Stimulated activated naive CD8-positive, alpha-beta T cell treated with anti-CD3 and anti-CD28 coated beads, Interleukin-15, amount 100 ng/mL, for 72 hours (primary cell): ENCODE data around the gene BPIFA3.

Experiments used
- ATAC-seq: fragments of 150-1000 bp; cut with Tn5 transposase; 2 replicates; pipeline ENCODE4 v1.10.0; 2021; ENCODE audit warnings: mild to moderate bottlenecking, moderate library complexity
- DNase-seq, 2 donors: peaks; one replicate each; pipeline ENCODE4 v3.0.0; 2021 to 2022
- H3K27ac Mint-ChIP-seq, 2 donors: one replicate each; pipeline ENCODE4 v1.8.0; 2022; ENCODE audit warnings: mild to moderate bottlenecking in 2 of 2, mixed read lengths in 2 of 2, moderate library complexity in 2 of 2
- H3K27me3 Mint-ChIP-seq: one replicate; pipeline ENCODE4 v1.8.0; 2022; ENCODE audit warnings: mixed read lengths
- H3K4me1 Mint-ChIP-seq: one replicate; pipeline ENCODE4 v1.8.0; 2022; ENCODE audit warnings: mild to moderate bottlenecking, mixed read lengths
- H3K4me3 Mint-ChIP-seq, 2 donors: one replicate each; pipeline ENCODE4 v1.8.0; 2022; ENCODE audit warnings: mild to moderate bottlenecking in 2 of 2, mixed read lengths in 2 of 2, moderate library complexity in 1 of 2
- H3K9me3 Mint-ChIP-seq, 2 donors: one replicate each; pipeline ENCODE4 v1.8.0; 2022; ENCODE audit warnings: mixed read lengths in 2 of 2

Gene BPIFA3

GRCh38 chr20:33192912-33193501 is 24.1 kb upstream of the BPIFA3 start:
- DNase-seq (no peak), ATAC-seq (no peak)
- no peaks in the 10 kb centered on the region for H3K9me3 Mint-ChIP-seq
- H3K27me3 Mint-ChIP-seq = peaks cover under 1% of the 10 kb centered on the region
- no peak overlapping the region for H3K4me3 Mint-ChIP-seq
- H3K27ac Mint-ChIP-seq = no peak overlapping the region
- H3K4me1 Mint-ChIP-seq = no peaks in the 10 kb centered on the region

- Mint-ChIP-seq H3K4me1 (no peaks in the 10 kb centered on the region), H3K27me3 (peaks cover 16% of the 10 kb centered on the region), H3K9me3 (no peaks in the 10 kb centered on the region), H3K4me3 (no peak overlapping the region), H3K27ac (no peak overlapping the region)
- DNase-seq (no peak), ATAC-seq (no peak)
Measured at GRCh38 chr20:33199026-33199425, 18.1 kb upstream of the BPIFA3 start.

- Mint-ChIP-seq H3K4me1 (no peaks in the 10 kb centered on the region), H3K27ac (no peak overlapping the region), H3K9me3 (no peaks in the 10 kb centered on the region)
Measured at GRCh38 chr20:33202451-33202850, 14.7 kb upstream of the BPIFA3 start.

GRCh38 chr20:33203444-33203843 is 13.7 kb upstream of the BPIFA3 start:
- Mint-ChIP-seq H3K27ac (no peak overlapping the region), H3K9me3 (no peaks in the 10 kb centered on the region), H3K27me3 (peaks cover 34% of the 10 kb centered on the region), H3K4me1 (no peaks in the 10 kb centered on the region), H3K4me3 (no peak overlapping the region)
- no peak for ATAC-seq
- DNase-seq = no peak

More at GRCh38 chr20:33202451-33202850, 14.7 kb upstream of the BPIFA3 start:
- H3K27me3 Mint-ChIP-seq = peaks cover 30% of the 10 kb centered on the region
- DNase-seq = no peak
- no peak for ATAC-seq
- H3K4me3 Mint-ChIP-seq = no peak overlapping the region

GRCh38 chr20:33209789-33210188 is 7.4 kb upstream of the BPIFA3 start:
- H3K27me3 Mint-ChIP-seq = peaks cover 74% of the 10 kb centered on the region
- H3K4me3 Mint-ChIP-seq = no peak overlapping the region
- H3K9me3 Mint-ChIP-seq = no peaks in the 10 kb centered on the region
- DNase-seq = peak; percentile 16 to 30
- no peak for ATAC-seq
- no peak overlapping the region for H3K27ac Mint-ChIP-seq
- H3K4me1 Mint-ChIP-seq = peaks cover 6% of the 10 kb centered on the region

- peaks cover 6% of the 10 kb centered on the region for H3K4me1 Mint-ChIP-seq
- H3K9me3 Mint-ChIP-seq = no peaks in the 10 kb centered on the region
- peaks cover 77% of the 10 kb centered on the region for H3K27me3 Mint-ChIP-seq
Measured at GRCh38 chr20:33210371-33210770, 6.8 kb upstream of the BPIFA3 start.

GRCh38 chr20:33211817-33212424 is 5.2 kb upstream of the BPIFA3 start:
- DNase-seq (peak; percentile 5 to 35), ATAC-seq (peak; percentile 72)
- H3K9me3 Mint-ChIP-seq = no peaks in the 10 kb centered on the region
- H3K27me3 Mint-ChIP-seq = peaks cover 91% of the 10 kb centered on the region
- H3K4me3 Mint-ChIP-seq = no peak overlapping the region
- peaks cover 6% of the 10 kb centered on the region for H3K4me1 Mint-ChIP-seq
- H3K27ac Mint-ChIP-seq = no peak overlapping the region

More at GRCh38 chr20:33210371-33210770, 6.8 kb upstream of the BPIFA3 start:
- H3K27ac Mint-ChIP-seq = no peak overlapping the region
- DNase-seq (no peak), ATAC-seq (no peak)
- H3K4me3 Mint-ChIP-seq = no peak overlapping the region

GRCh38 chr20:33224399-33224798 is 7.2 kb downstream of the BPIFA3 start:
- H3K4me3 Mint-ChIP-seq = no peak overlapping the region
- no peak overlapping the region for H3K27ac Mint-ChIP-seq
- peaks cover under 1% of the 10 kb centered on the region for H3K4me1 Mint-ChIP-seq
- H3K9me3 Mint-ChIP-seq = peaks cover 0 to 6% of the 10 kb centered on the region in 2 donors
- no peak for ATAC-seq
- DNase-seq = no peak
- H3K27me3 Mint-ChIP-seq = peaks cover 39% of the 10 kb centered on the region

- peak; percentile 44 to 51 for DNase-seq
- Mint-ChIP-seq H3K9me3 (peaks cover 0 to 6% of the 10 kb centered on the region in 2 donors), H3K4me1 (peaks cover 37% of the 10 kb centered on the region), H3K27me3 (peaks cover 40% of the 10 kb centered on the region), H3K27ac (peak overlapping the region; percentile 95), H3K4me3 (peak overlapping the region in 1 of 2 donors; percentile 18)
- ATAC-seq = peak; percentile 88
Measured at GRCh38 chr20:33229843-33230242, 12.7 kb downstream of the BPIFA3 start.

- Mint-ChIP-seq H3K27me3 (peaks cover 27% of the 10 kb centered on the region), H3K4me1 (peaks cover 37% of the 10 kb centered on the region), H3K27ac (no peak overlapping the region), H3K4me3 (no peak overlapping the region), H3K9me3 (no peaks in the 10 kb centered on the region)
- no peak for DNase-seq
- no peak for ATAC-seq
Measured at GRCh38 chr20:33231237-33231636, 14.1 kb downstream of the BPIFA3 start.

GRCh38 chr20:33232486-33233072 is 15.4 kb downstream of the BPIFA3 start:
- peaks cover 37% of the 10 kb centered on the region for H3K4me1 Mint-ChIP-seq
- peak overlapping the region; percentile 59 to 66 for H3K27ac Mint-ChIP-seq
- DNase-seq = peak in 1 of 2 donors; percentile 11
- H3K4me3 Mint-ChIP-seq = peak overlapping the region in 1 of 2 donors; percentile 42
- peaks cover 24% of the 10 kb centered on the region for H3K27me3 Mint-ChIP-seq
- peak; percentile 54 for ATAC-seq
- H3K9me3 Mint-ChIP-seq = no peaks in the 10 kb centered on the region

GRCh38 chr20:33233129-33233774 is 16.1 kb downstream of the BPIFA3 start:
- no peak overlapping the region for H3K27ac Mint-ChIP-seq
- peaks cover 37% of the 10 kb centered on the region for H3K4me1 Mint-ChIP-seq
- no peak overlapping the region for H3K4me3 Mint-ChIP-seq
- no peak for ATAC-seq
- peaks cover 17% of the 10 kb centered on the region for H3K27me3 Mint-ChIP-seq
- DNase-seq = no peak
- H3K9me3 Mint-ChIP-seq = no peaks in the 10 kb centered on the region

- ATAC-seq (no peak), DNase-seq (no peak)
- Mint-ChIP-seq H3K4me1 (peaks cover 37% of the 10 kb centered on the region), H3K9me3 (no peaks in the 10 kb centered on the region), H3K27me3 (peaks cover 15% of the 10 kb centered on the region), H3K4me3 (no peak overlapping the region), H3K27ac (no peak overlapping the region)
Measured at GRCh38 chr20:33234050-33234449, 16.9 kb downstream of the BPIFA3 start.

- no peak within 1 kb of the TSS for H3K27ac Mint-ChIP-seq
- DNase-seq (no peak), ATAC-seq (no peak)
- no peaks in the 10 kb centered on the region for H3K9me3 Mint-ChIP-seq
- H3K27me3 Mint-ChIP-seq = peaks cover 15% of the 10 kb centered on the region
- H3K4me3 Mint-ChIP-seq = no peak within 1 kb of the TSS
- H3K4me1 Mint-ChIP-seq = peaks cover 24% of the 10 kb centered on the region
Measured at GRCh38 chr20:33235696-33236095, 18.5 kb downstream of the BPIFA3 start, which contains the start of gene BPIFA1. Gene BPIFA1 (plus strand): TSS chr20:33235996. CDS start chr20:33237712, 1,716 bp downstream.

- Mint-ChIP-seq H3K9me3 (no peaks in the 10 kb centered on the region), H3K4me3 (no peak overlapping the region), H3K4me1 (peaks cover 21% of the 10 kb centered on the region), H3K27me3 (peaks cover 15% of the 10 kb centered on the region), H3K27ac (no peak overlapping the region)
- no peak for DNase-seq
- ATAC-seq = no peak
Measured at GRCh38 chr20:33236351-33236750, 19.2 kb downstream of the BPIFA3 start.

- ATAC-seq = no peak
- Mint-ChIP-seq H3K9me3 (no peaks in the 10 kb centered on the region), H3K4me1 (peaks cover 4% of the 10 kb centered on the region), H3K27me3 (peaks cover 10% of the 10 kb centered on the region), H3K4me3 (no peak overlapping the region), H3K27ac (no peak overlapping the region)
- no peak for DNase-seq
Measured at GRCh38 chr20:33237989-33238388, 20.8 kb downstream of the BPIFA3 start.
